ENCODE results near the gene SPATA46. TPM values are rescaled to one million over a fixed set of nuclear protein-coding genes. Genes with fewer than 3 reads are reported as not detected.

The SPATA46 gene
- total RNA-seq, 1 donor from 2014 or later, result not detected

GRCh38 chr1:162383091-162383490, 6.4 kb upstream of the SPATA46 start:
- H3K27ac Mint-ChIP-seq (ENCODE audit: unreplicated experiment), result no peak overlapping the region
- no peak overlapping the region for H3K4me3 Mint-ChIP-seq (ENCODE audit: unreplicated experiment)
- TF ChIP-seq CTCF (IDR thresholded peaks at IDR 0.05; ENCODE audit: insufficient read depth, low read depth, low read length), result no peak
- no peak for TF ChIP-seq EZH2 (IDR thresholded peaks at IDR 0.05; ENCODE audit: insufficient read depth, low read length)
- H3K4me1 Mint-ChIP-seq (ENCODE audit: low read depth, unreplicated experiment), result peaks cover 1% of the 10 kb centered on the region
- H3K27me3 Mint-ChIP-seq (ENCODE audit: low read depth, unreplicated experiment), result peaks cover 14% of the 10 kb centered on the region
- H3K4me2 ChIP-seq (ENCODE audit: low read length), result no peak overlapping the region
- H3K9ac ChIP-seq (ENCODE audit: low read length), result no peak overlapping the region
- H3K27ac ChIP-seq (ENCODE audit: low read depth, low read length), result no peak overlapping the region
- H3K4me1 ChIP-seq (ENCODE audit: insufficient read depth, low read length), result no peaks in the 10 kb centered on the region
- DNase-seq (ENCODE audit: low read depth) (no peak), FAIRE-seq (no peak)
- no peaks in the 10 kb centered on the region for H4K20me1 ChIP-seq (ENCODE audit: insufficient read depth, low read length)
- no peak overlapping the region for H2AFZ ChIP-seq (ENCODE audit: low read depth, low read length)
- no peak overlapping the region for H3K4me3 ChIP-seq (ENCODE audit: insufficient read depth, low read depth, low read length)
- peaks cover 1% of the 10 kb centered on the region for H3K9me3 Mint-ChIP-seq (ENCODE audit: unreplicated experiment)
- H3K27me3 ChIP-seq (ENCODE audit: insufficient read depth, low read length), result peaks cover 4% of the 10 kb centered on the region
- H3K9me3 ChIP-seq (ENCODE audit: insufficient read depth, low read depth, low read length), result no peaks in the 10 kb centered on the region
- H3K36me3 Mint-ChIP-seq (ENCODE audit: low read depth, unreplicated experiment), result peaks cover 5% of the 10 kb centered on the region
- H3K79me2 ChIP-seq (ENCODE audit: insufficient read depth, low read length), result no peaks in the 10 kb centered on the region
- H3K36me3 ChIP-seq (ENCODE audit: insufficient read depth, low read length), result no peaks in the 10 kb centered on the region

GRCh38 chr1:162381941-162382750, 5.5 kb upstream of the SPATA46 start:
- Mint-ChIP-seq H3K4me1 (ENCODE audit: low read depth, unreplicated experiment) (peaks cover 1% of the 10 kb centered on the region), H3K27ac (ENCODE audit: unreplicated experiment) (no peak overlapping the region), H3K27me3 (ENCODE audit: low read depth, unreplicated experiment) (peaks cover 14% of the 10 kb centered on the region), H3K4me3 (ENCODE audit: unreplicated experiment) (no peak overlapping the region), H3K9me3 (ENCODE audit: unreplicated experiment) (peaks cover 1% of the 10 kb centered on the region), H3K36me3 (ENCODE audit: low read depth, unreplicated experiment) (peaks cover 5% of the 10 kb centered on the region)
- Histone ChIP-seq H2AFZ (ENCODE audit: low read depth, low read length) (no peak overlapping the region), H3K36me3 (ENCODE audit: insufficient read depth, low read length) (no peaks in the 10 kb centered on the region), H3K9ac (ENCODE audit: low read length) (no peak overlapping the region), H3K4me1 (ENCODE audit: insufficient read depth, low read length) (no peaks in the 10 kb centered on the region), H3K9me3 (ENCODE audit: insufficient read depth, low read depth, low read length) (no peaks in the 10 kb centered on the region), H3K79me2 (ENCODE audit: insufficient read depth, low read length) (no peaks in the 10 kb centered on the region), H3K4me2 (ENCODE audit: low read length) (no peak overlapping the region), H3K27me3 (ENCODE audit: insufficient read depth, low read length) (peaks cover 4% of the 10 kb centered on the region), H3K4me3 (ENCODE audit: insufficient read depth, low read depth, low read length) (no peak overlapping the region), H3K27ac (ENCODE audit: low read depth, low read length) (no peak overlapping the region), H4K20me1 (ENCODE audit: insufficient read depth, low read length) (no peaks in the 10 kb centered on the region)
- no peak for DNase-seq (ENCODE audit: low read depth)
- no peak for FAIRE-seq
- TF ChIP-seq CTCF (IDR thresholded peaks at IDR 0.05; ENCODE audit: insufficient read depth, low read depth, low read length), result no peak

- FAIRE-seq, result no peak
- no peaks in the 10 kb centered on the region for H3K9me3 ChIP-seq (ENCODE audit: insufficient read depth, low read depth, low read length)
- H4K20me1 ChIP-seq (ENCODE audit: insufficient read depth, low read length), result no peaks in the 10 kb centered on the region
- Mint-ChIP-seq H3K27me3 (ENCODE audit: low read depth, unreplicated experiment) (peaks cover 17% of the 10 kb centered on the region), H3K4me3 (ENCODE audit: unreplicated experiment) (no peak within 1 kb of the TSS), H3K27ac (ENCODE audit: unreplicated experiment) (no peak within 1 kb of the TSS), H3K36me3 (ENCODE audit: low read depth, unreplicated experiment) (peaks cover 5% of the 10 kb centered on the region), H3K9me3 (ENCODE audit: unreplicated experiment) (peaks cover 1% of the 10 kb centered on the region), H3K4me1 (ENCODE audit: low read depth, unreplicated experiment) (peaks cover 1% of the 10 kb centered on the region)
- no peak within 1 kb of the TSS for H3K27ac ChIP-seq (ENCODE audit: low read depth, low read length)
- no peaks in the 10 kb centered on the region for H3K79me2 ChIP-seq (ENCODE audit: insufficient read depth, low read length)
- DNase-seq (ENCODE audit: low read depth), result no peak
- no peak within 1 kb of the TSS for H3K4me2 ChIP-seq (ENCODE audit: low read length)
- H2AFZ ChIP-seq (ENCODE audit: low read depth, low read length), result no peak within 1 kb of the TSS
- H3K36me3 ChIP-seq (ENCODE audit: insufficient read depth, low read length), result no peaks in the 10 kb centered on the region
- no peaks in the 10 kb centered on the region for H3K4me1 ChIP-seq (ENCODE audit: insufficient read depth, low read length)
- no peak within 1 kb of the TSS for H3K9ac ChIP-seq (ENCODE audit: low read length)
- H3K4me3 ChIP-seq (ENCODE audit: insufficient read depth, low read depth, low read length), result no peak within 1 kb of the TSS
- no peak for TF ChIP-seq EZH2 (IDR thresholded peaks at IDR 0.05; ENCODE audit: insufficient read depth, low read length)
- TF ChIP-seq CTCF (IDR thresholded peaks at IDR 0.05; ENCODE audit: insufficient read depth, low read depth, low read length), result no peak
- peaks cover 4% of the 10 kb centered on the region for H3K27me3 ChIP-seq (ENCODE audit: insufficient read depth, low read length)
Observed at GRCh38 chr1:162381383-162381782, 4.7 kb upstream of the SPATA46 start, which contains the start of gene C1orf226. C1orf226 (plus strand) TSS chr1:162381728; CDS start chr1:162381902, 174 bp downstream.
